HG02870 (cell line): ENCODE data around the gene POLR2L.

Source experiments
- ATAC-seq: cut with Tn5 transposase; IDR thresholded peaks from one replicate; pipeline ENCODE4 v1.9.1; 2021; ENCODE audit warnings: mild to moderate bottlenecking, moderate library complexity; ENCODE audit not compliant: unreplicated experiment

POLR2L gene

DNA sequence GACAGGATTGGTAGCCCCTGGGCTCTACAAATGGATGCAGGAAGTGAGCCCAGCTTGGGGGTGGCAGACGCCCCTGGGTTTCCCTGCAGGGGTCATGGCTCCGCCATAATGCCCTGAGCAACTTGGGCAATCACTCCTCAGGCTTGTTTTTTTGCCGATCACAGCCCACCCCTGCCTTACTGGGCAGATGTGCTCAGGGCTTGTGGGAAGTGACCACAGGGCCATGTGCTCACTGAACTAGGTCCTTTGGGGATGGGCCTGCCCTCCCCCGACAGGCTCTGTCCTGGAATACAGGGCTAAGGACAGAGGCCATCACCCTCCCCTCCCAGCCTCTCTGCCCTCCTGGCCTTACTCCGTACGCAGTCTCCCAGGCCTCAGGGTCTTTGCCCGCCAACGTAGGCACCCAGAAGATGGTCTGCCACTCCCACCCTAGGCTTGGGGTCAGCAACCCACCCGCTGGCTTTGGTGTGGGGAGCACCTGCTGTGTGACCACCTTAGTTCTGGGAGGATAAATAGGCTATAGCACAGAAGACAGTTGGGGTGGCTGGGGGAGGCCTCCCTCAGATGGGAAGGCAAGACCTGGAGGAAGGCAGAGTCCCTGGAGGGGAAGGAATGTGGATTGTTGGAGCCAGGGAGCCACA lies 28.8 kb downstream of the POLR2L start:
- no peak for ATAC-seq

DNA sequence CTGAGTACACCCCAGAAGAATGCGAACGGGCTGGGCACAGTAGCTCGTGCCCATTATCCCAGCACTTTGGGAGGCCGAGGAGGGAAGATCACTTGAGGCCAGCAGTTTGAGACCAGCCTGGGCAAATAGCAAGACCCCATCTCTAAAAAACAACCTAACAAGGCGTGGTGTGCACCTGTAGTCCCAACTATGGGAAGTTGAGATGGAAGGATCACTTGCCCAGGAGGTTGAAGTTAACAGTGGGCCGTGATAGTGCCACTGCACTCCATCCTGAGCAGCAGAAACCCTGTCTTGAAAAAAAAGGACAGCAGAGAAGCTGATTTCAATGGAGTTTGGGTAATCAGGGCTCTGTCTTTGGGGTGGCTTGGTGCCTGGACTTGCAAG lies 29.3 kb downstream of the POLR2L start:
- ATAC-seq: no peak

DNA sequence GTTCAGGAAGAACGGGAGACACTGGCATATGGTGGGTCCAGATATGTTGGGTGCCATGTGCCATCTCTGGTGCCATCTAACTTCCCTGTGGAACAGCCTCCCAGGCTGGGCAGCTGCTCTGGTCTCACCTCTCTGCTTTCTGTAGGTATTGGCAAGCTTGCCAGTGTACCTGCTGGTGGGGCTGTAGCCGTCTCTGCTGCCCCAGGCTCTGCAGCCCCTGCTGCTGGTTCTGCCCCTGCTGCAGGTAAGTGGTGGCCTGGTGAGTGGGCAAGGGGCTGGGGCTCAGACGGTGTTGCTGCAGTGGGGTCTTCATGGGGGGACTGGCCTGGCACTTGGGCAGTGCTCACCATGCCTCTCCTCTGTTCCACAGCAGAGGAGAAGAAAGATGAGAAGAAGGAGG lies 29.9 kb downstream of the POLR2L start:
- ATAC-seq: no peak

DNA sequence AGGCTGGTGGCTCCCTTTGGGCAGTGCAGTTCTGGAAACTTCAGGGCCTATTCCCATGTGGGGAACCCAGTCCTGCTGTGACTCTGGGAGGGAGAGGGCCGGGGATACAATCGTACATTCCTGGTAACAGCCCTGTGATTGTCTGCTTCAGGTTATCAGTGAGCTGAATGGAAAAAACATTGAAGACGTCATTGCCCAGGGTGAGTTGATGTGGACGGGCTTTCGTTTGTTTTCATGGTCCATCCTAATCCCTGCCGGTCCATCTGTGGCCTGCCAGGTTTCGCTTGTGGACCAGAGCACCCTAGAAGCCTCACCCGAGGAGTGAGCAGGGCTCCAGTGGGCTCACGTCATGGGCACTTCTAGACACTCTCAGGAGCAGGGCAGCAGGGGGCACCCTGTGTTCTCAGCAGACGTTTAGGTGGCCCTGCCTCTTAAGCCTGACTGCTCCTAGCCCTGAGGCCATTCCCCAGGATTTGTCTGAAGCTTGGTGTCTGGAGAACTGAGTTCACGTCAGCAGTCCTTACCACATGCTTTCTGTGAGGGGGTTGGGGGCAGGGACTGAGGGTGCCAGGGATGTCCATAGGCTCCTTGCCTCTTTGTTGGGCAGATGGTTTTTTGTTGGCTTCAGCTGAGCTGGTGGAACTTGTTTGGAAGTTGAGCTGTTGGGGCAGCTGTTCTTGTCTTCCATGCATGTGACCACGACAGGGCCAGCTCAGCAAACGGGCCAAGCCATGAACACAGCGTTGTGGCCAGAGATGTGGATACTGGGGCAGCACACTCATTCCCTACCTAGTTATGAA lies 30.7 kb downstream of the POLR2L start:
- no peak for ATAC-seq

DNA sequence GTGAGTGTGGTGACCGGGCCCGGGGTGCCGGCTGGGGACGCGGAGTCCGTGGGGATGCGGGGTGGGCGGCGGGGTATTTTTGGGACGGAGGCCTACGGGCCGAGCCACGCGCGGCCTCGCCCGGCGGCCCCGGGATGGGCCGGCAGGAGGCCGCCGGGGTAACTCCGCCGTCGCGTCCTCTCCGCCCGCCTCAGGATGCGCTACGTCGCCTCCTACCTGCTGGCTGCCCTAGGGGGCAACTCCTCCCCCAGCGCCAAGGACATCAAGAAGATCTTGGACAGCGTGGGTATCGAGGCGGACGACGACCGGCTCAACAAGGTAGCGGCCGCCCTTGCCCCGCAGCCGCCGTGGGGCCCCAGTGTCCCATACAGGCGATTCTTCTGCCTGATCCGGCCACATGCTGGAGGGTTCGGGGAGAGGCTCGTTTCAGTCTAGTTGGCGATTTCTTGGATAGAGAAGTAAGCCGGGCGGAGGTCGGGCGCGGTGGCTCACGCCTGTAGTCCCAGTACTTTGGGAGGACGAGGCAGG lies 32.2 kb downstream of the POLR2L start:
- no peak for ATAC-seq

DNA sequence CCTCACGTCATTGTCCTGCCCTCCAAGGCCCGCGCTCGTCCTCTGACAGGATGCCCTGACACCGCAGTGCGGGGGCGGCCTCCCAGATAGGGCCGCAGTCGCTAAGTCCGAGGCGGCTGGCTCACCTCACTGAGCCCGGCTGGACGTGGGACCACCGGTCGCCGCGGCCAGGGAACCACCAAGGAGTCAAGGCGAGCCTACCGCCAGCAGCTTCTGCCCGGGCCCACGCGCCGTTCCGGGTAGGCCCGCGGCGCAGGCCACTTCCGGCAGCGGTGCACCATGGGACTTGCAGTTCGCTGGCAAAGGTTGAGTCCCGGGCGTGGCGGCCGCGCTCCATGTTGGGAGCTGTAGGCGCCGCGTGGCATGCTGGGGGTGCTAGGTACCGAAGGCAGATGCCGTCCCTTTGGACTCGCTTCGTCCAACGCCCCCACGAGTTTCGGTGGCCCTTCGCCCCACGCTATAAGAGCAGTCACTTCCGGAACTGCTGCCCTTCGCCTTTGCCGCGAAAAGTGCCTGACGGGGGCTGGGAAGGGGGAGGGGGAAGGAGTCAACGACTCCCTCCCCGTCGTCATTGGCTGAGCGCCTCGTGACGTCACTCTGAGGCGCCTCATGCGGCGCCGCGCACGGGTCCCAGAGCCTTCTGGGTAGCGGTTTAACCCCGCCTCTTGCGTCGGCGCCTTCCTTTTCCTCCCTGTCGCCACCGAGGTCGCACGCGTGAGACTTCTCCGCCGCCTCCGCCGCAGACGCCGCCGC lies 32.9 kb downstream of the POLR2L start, which contains the start of gene RPLP2:
RPLP2 (plus strand) TSS at position 681 of the 753 bp plus-strand sequence. CDS start 268 bp downstream, outside the sequence.
- peak; percentile 69 for ATAC-seq

DNA sequence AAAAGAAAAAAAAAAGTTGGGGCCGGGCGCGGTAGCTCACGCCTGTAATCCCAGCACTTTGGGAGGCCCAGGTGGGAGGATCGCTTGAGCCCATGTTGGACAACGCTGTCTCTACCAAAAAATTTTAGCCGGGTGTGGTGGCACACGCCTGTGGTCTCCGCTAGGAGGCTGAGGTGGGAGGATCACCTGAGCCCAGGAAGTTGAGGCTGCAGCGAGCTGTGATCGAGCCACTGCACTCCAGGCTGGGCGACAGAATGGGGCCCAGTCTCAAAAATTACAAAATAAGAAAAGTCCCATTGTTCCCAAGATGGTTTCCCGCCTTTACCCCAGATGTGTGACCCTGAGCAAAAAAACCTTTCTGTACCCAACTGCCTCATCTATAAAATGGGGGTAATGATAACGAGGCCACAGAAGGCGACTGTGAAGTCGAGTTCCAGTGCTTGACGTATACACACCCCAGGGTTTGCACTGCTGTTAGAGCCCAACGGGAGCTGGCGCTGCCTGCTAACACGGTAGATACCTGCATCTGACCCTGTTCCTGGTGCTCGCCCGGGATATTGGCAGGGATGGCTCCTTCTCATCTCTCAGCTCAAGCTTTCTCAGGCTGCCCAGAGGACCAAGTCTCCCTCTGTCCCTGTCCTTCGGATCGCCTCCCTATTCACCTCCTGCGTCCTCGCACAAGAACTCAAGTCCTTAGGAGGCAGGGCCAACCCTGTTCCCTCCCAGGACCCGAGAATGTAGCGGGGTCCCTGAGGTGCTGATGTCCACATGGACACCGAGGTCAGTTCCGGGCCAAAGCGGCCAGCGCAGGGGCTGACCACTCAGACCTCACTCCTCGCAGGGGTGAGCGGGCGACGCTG lies 33.7 kb downstream of the POLR2L start:
- no peak for ATAC-seq

DNA sequence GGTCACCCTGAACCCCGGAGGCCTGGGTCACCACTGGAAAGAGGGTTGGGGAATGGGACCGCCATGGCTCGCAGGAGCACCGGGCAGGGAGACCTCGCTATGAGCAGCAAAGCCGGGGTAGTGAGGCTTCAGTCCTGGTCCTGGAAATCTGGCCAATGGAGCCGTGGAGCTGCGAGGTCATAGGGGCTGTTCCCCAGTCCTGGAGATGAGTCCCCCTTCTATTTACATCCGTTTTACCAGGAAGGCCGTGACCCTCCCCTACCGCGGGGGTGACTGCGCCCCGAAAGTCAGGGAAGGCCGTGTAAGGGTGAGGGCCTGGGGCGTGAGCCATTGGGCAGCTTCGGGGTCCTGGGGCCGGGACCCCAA lies 37.7 kb downstream of the POLR2L start:
- no peak for ATAC-seq

DNA sequence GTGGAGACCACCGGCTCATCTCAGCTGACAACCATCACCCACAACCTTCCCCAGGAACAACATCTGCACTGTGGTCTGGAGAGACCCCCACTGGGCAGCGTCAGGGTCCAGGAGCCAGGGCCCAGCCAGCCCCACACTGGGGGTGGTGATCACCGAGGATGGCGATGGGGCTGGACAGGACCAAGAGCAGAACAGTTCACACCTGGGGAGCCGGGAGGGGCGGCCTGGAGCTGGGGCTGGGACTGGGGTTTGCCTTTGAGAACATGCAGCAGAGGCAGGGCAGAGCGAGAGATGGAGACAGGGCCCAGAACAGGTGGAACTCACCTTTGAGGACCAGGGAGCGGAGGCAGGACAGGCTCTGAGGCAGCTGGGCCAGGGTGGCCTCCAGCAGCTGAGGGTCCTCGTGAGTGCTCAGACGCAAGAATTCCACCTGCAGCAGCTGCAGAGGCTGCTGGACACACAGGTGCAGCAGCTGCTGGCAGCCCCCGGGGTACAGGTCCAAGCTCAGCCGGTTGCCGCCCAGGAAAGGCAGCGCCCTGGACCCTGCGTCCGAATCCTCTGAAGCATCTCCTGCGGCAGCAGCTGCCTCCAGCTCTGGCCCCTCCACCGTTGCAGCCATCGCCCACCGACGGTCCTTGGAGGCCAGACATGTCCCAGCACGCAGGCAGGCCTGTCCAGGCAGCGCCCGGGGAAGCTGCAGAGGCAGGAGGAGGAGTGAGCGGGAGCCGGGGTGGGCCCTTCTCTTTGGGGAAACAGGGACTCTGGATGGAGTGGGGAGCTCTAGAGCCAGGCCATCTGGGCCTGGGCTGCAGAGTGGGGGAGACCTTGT lies 38.3 kb downstream of the POLR2L start:
- no peak for ATAC-seq

DNA sequence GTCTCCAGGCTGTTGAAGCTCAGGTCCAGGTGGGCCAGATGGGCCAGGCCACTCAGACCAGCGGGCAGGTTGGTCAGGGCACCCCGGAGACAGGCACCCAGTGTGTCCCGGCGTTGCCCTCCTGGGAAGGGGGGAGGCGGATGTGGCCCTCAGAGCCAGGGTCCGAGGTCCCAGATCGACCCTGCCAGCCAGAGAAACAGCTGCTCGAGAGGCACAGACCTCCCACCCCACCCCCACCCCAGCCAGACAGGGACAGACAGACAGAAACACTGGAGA lies 38.9 kb downstream of the POLR2L start:
- no peak for ATAC-seq

DNA sequence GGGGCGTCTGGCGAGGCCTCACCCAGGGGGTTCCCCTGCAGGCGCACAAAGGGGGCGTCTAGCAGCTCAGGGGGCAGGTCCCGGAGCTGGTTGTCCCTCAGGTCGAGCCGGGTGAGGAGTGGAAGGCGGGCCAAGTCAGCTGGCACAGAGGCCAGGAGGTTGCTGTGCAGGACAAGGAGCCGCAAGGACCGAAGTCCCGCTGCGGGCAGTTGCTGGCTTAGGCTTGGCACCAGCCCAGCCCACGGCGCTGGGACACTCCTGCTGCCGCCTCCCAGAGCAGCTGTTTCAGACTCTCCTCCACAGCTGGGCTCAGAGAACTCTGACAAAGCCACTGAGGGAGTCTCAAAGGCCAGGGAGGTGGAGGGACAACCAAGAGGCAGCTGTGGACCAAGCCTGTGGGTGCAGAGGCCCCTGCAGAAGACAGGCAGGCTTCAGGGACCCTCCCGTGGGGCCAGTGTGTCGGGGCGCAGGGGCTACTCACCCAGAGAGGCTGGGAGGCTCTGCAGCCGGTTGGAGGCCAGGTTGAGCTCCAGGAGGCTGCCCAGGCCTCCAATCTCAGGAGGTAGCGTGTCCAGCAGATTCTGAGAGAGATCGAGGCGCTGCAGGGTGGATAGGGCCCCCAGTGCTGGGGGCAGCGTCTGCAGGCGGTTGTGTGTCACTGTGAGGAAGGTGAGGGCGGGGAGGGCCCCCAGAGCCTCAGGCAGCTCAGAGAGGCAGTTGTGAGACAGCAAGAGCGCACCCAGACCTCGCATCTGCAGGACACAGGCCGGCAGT lies 39.4 kb downstream of the POLR2L start:
- ATAC-seq: no peak

DNA sequence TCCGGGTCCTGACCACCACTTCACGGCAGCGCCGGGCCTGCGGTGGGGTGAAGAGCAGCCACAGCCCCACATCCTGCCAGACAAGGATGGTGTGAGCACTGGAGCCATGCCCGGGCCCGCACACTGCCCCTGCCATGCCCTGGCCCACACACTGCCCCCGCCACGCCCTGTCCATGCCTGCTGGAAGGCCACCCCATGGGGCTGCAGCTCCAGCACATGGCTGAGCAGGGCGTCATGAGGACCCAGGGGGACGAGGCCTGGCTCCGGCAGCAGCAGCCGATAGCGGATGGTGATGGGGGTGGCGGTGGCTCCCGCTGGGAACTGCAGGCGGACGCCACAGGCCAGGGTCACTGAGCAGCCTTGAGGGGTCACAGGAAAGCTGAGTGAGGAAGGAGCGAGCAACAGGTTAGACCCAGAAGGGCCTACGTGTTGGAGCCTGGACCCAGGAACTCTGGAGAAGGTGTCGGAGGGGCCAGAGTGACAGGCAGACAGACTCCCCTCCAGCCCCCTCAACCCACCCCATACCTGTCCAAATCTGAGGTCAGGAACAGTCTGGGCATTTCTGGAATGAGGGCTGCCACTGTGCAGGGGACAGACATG lies 40.2 kb downstream of the POLR2L start:
- ATAC-seq: no peak

DNA sequence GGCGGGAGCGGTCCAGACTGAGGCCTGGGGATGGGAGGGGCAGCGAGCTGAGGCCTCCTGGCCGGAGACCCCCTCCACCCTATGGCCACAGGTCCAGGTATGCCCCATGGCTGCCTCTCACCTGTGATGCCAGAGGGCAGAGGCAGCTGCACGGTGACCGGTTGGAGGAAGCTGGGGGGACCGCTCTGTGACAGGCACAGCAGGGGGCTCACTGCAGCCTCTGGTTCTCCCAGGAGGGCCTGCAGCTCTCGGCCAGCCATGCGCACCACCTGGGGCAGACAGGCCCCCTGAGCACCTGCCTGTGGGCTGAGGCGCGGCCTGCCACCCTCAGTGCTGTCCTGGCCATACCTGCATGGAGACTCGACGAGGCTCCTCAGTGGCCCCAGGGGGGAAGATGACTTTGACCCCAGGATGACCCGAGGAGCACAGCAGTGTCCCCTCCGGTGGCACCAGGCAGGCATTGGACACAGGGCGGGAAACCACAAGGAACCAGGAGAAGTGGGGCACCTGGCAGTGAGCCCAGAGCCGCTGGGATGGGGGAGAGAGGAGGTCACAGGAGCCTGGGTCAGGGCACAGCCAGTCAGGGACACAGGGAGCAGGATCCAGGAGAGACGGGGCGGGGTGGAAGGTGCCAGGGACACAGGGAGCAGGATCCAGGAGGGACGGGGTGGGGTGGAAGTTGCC lies 41.1 kb downstream of the POLR2L start:
- ATAC-seq: no peak

DNA sequence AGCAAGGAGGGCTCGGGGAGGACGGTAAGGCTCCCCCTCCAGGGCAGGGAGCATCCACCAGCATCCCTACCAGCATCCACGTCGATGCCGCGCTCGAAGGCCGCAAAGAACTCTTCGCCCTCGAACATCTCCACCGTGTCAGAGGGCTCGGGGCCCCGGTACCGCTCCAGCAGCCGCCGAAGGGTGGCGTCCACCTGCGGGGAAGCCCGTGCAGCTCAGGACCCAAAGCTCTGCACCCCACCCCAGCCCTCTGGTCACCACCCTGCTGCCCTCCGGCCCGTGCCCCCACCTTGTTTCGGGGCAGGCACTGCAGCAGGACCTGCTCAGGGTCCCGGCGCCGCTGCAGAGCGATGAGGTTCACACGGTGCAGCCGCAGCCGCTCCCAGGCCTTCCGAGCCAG lies 41.9 kb downstream of the POLR2L start:
- ATAC-seq: no peak

DNA sequence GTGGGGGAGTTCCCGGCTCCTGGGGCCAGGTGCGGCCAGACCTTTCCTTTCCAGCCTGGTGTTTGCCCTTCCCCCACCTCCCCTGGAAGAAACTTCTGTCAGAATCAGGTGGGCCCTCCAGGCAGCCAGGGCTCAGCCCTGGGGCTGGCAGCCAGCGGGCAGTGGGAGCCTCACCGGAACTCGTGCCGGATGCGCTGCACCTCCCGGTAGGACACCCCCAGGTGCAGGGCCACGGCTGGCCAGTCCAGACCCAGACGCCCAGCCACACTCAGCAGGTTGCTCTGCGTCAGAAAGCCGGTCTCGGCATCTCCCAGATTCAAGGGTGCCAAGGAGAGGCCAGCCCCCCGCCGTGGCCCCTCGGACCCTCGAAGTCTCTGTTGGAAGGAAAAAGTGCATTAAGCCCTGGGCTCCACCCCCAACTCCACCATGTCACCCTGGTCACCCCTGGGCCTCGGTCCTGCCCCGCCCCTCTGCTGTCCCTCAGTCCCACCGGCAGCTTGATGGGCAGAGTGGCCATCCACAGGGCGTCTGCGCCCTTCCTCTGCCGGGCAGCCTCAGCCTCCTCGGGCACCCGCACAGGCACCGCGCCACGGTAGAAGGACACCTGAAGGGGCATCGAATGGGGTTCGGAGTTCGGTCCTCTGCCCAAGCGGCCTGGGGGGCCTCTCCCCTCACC lies 42.5 kb downstream of the POLR2L start:
- no peak for ATAC-seq

DNA sequence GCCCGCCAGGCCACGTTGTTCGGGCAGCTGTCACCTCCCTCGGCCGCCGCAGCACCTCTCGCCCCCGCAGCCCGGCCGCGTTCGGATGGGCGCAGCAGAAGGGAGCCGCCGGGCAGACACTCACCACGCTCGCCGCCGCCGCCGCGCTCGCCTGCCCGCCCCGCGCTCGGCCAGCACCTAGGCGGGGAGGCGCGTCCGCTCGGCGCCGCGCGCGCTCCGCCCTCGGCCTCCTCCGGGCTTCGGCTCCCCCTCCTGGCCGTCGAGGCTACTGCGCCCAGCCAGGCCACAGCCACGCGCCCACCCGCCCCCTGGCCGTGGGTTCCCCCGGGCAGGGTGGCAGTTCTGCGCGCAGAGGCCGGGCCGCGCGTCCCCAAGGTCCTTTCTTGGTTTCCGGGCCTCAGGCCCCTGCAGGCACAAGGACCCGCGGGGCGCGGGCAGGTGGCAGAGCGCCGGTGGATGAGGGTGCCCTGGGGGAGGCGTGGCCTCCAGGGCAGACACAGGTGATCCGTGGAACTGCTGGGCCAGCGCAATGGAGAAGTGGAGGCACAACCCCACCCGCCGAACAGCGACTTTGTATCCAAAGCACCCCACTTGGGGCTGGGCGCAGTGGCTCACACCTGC lies 44.1 kb downstream of the POLR2L start, which contains the start of gene SLC25A22:
SLC25A22 (minus strand) TSS at position 189 of the 621 bp plus-strand sequence. CDS start 3,275 bp downstream, outside the sequence.
- ATAC-seq: peak; percentile 42
